ENCODE data around the gene EBI3. TPM values are rescaled to one million over a fixed set of nuclear protein-coding genes. Genes with fewer than 3 reads are reported as not detected.

Gene EBI3
- total RNA-seq, 2 donors from 2014 or later: 3.0 to 5.7 TPM

- no peaks in the 10 kb centered on the region for H3K27me3 ChIP-seq (replicated peaks; ENCODE audit: insufficient read depth)
- H3K9me3 ChIP-seq: no peaks in the 10 kb centered on the region
- no peak overlapping the region for H3K27ac ChIP-seq
- 81% methylated on average over 2 of the region's 2 CpGs for WGBS
- no peak overlapping the region for H3K4me3 ChIP-seq
- H3K36me3 ChIP-seq: no peaks in the 10 kb centered on the region
- DNase-seq (ENCODE audit: low spot score): no peak
- intact Hi-C loops (cut with DNase I): loop anchor here (5.0 kb wide), 1 partner anchor 203 kb away; no protein-coding TSS in a partner anchor
- peaks cover 9% of the 10 kb centered on the region for H3K4me1 ChIP-seq (replicated peaks)
- TF ChIP-seq POLR2AphosphoS5 (IDR thresholded peaks at IDR 0.05): no peak
- TF ChIP-seq POLR2A (IDR thresholded peaks at IDR 0.05): no peak
- no peak for TF ChIP-seq CTCF (IDR thresholded peaks at IDR 0.05)
Observed at GRCh38 chr19:4184718-4185352, 44.5 kb upstream of the EBI3 start.

- Histone ChIP-seq H3K4me1 (replicated peaks) (peaks cover 9% of the 10 kb centered on the region), H3K9me3 (no peaks in the 10 kb centered on the region), H3K27ac (no peak overlapping the region), H3K4me3 (no peak overlapping the region), H3K36me3 (no peaks in the 10 kb centered on the region), H3K27me3 (replicated peaks; ENCODE audit: insufficient read depth) (no peaks in the 10 kb centered on the region)
- WGBS: 62% methylated on average over 9 of the region's 9 CpGs
- no peak for DNase-seq (ENCODE audit: low spot score)
- intact Hi-C loops (cut with DNase I): no loop called here
- no peak for TF ChIP-seq CTCF (IDR thresholded peaks at IDR 0.05)
- TF ChIP-seq POLR2AphosphoS5 (IDR thresholded peaks at IDR 0.05): no peak
- no peak for TF ChIP-seq POLR2A (IDR thresholded peaks at IDR 0.05)
Observed at GRCh38 chr19:4185413-4186086, 43.8 kb upstream of the EBI3 start.

- Histone ChIP-seq H3K27me3 (replicated peaks; ENCODE audit: insufficient read depth) (no peaks in the 10 kb centered on the region), H3K36me3 (no peaks in the 10 kb centered on the region), H3K4me3 (peak overlapping the region in 1 of 2 donors; percentile 7), H3K9me3 (no peaks in the 10 kb centered on the region), H3K27ac (peak overlapping the region; percentile 57 to 58), H3K4me1 (replicated peaks) (peaks cover 4% of the 10 kb centered on the region)
- DNase-seq (ENCODE audit: low spot score): peak; percentile 68
- 25% methylated on average over 22 of the region's 22 CpGs for WGBS
- TF ChIP-seq CTCF (IDR thresholded peaks at IDR 0.05) (peak; percentile 50 to 76 (median 66)), POLR2A (IDR thresholded peaks at IDR 0.05) (no peak)
- intact Hi-C loops (cut with DNase I): no loop called here
Observed at GRCh38 chr19:4186087-4186993, 43.0 kb upstream of the EBI3 start.

- H3K4me1 ChIP-seq (replicated peaks): no peaks in the 10 kb centered on the region
- H3K27me3 ChIP-seq (replicated peaks; ENCODE audit: insufficient read depth): no peaks in the 10 kb centered on the region
- intact Hi-C loops (cut with DNase I): no loop called here
- WGBS: 93% methylated on average over 10 of the region's 10 CpGs
- H3K9me3 ChIP-seq: no peaks in the 10 kb centered on the region
- no peak for DNase-seq (ENCODE audit: low spot score)
- H3K27ac ChIP-seq: no peak overlapping the region
- no peaks in the 10 kb centered on the region for H3K36me3 ChIP-seq
- H3K4me3 ChIP-seq: no peak overlapping the region
- TF ChIP-seq CTCF (IDR thresholded peaks at IDR 0.05): no peak
- no peak for TF ChIP-seq POLR2AphosphoS5 (IDR thresholded peaks at IDR 0.05)
- no peak for TF ChIP-seq POLR2A (IDR thresholded peaks at IDR 0.05)
Observed at GRCh38 chr19:4187313-4188122, 41.8 kb upstream of the EBI3 start.
